Stimulated activated CD4-positive, alpha-beta T cell treated with anti-CD3 and anti-CD28 coated beads, Interleukin-4, amount 100 ng/mL, for 1 hour (primary cell): ENCODE data around the gene TNNI3K.

Experiments used
- DNase-seq: peaks from one replicate; pipeline ENCODE4 v3.0.0-alpha.2; 2020

The TNNI3K gene

DNA sequence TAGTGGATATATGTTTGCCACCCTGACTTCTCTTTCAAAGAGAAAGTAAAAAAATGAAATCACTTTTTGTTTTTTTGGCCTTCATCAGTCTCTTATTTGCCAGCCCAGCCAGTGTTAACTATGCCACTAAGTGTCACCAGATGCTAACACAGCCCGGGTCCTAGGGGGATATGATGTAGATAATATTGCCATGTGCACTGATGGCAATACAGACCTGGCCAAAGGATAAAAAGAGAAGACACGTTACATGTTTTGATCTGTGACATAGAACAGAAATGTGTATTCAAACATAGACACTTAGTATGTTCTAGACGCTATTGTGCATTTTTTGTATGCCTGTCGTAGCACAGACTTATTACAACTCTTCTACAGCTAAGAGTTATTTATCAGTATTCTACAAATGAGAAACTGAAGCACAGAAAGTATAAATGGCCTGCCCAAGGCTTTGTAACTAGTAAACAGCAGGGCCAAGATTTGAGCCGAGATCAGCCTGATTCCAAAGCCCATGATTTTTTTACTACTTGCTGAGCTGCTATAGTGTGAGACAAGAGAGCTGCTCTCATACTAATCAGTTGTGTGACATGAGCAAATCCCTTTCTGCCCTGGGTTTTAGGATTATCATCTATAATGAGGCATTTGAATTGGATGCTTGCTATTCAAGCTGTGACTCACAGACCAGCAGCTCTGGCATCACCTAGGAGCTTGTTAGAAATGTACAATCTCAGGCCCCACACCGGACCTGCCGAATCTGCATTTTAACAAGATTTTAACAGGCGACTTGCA, 270.9 kb downstream of the TNNI3K start:
- DNase-seq: no peak

DNA sequence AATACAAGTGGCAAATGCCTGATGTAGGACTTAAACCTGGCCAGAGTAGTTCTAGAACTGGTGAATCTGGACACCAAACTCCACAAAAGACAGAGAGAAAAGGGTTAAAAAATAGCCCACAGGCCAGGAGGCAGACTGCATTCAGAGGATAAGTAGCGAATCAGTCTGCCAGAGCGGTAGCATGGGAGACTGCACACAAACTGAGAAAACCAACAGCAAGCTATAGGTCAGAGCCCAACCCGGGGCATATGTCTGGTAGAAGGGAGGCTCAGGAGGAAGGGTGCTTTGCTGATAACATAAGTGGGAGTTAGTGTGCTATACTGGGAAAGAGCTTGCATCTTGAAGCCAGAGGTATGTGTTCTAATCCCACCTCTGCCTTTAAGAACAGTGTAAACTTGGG, 273.3 kb downstream of the TNNI3K start:
- no peak for DNase-seq

DNA sequence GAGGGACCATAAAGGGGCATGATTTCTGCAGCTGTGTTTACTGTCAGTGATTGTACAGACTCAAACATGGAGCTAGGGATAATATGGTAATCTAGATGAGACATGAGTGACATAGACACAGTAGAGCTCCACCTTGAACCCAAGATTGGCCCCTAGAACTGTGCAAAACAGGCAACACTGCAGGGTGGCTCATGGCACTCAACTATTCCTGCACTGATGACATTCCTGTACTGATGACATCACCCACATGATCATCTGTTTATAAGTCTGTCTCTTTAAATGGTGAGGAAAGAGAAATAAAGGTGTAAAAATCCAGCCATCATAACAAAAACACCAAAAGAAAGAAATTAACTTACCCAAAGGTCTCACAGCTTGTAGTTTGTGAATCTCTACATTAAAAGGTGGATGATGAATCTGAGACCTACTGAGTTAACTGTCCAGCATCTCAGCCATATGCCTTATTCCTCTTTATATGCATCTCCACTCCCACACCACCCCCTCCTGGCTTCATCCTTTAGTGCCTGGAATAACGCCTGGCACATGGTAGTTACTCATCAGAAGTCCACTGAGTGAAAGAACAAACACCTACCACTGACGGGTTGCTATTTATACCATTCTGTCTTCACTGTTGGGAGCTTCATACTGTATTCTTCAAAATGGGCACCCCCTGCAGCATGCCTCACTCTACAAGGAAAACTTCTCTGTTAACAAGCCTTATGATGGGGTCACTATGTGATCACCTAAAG, 277.2 kb downstream of the TNNI3K start, which contains the start of gene LRRC53:
TSS of gene LRRC53 (minus strand) at position 442 of the 746 bp plus-strand sequence. CDS start 29,262 bp downstream, outside the sequence.
- DNase-seq: no peak

DNA sequence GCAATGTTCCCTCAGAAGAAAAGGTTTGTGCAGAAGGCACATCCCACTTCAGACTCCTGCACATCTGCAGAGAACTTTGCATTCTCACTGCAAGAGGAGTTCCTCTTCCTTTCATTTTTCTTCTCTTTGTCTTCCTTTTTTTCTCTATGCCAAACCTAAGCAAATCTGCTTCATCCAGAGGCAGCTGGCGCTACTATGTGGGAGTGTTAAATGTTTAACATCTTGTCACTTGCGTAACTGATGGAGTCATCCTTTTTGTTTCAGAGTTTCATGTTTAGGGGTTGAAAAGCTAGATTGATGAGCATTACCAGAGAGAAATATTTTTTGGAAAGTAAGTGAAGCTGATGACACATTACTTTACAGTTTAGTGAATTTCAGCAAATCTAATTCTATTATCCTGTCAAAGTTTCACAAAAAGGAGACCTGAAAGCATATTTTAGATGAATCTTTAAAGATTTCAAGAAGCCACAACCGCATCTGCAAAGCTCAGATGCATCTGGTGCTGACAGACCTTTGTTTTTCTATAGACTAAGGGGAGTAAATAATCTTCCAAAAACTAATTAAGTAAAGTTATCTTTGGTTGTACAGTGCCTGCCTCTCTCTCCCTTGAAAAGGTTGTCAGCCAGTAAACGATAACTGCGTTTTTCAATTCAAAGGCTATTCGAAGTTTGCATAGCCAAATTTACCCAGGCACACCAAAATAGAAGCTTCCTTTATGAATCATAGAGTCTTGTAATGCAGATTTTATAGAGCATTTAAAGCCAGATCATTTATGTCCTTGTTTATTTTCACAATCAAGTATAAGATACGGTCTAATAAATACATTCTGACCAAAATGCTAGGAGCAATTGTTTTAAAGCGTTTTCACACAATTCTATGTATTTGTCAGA, 278.5 kb downstream of the TNNI3K start:
- DNase-seq: no peak

DNA sequence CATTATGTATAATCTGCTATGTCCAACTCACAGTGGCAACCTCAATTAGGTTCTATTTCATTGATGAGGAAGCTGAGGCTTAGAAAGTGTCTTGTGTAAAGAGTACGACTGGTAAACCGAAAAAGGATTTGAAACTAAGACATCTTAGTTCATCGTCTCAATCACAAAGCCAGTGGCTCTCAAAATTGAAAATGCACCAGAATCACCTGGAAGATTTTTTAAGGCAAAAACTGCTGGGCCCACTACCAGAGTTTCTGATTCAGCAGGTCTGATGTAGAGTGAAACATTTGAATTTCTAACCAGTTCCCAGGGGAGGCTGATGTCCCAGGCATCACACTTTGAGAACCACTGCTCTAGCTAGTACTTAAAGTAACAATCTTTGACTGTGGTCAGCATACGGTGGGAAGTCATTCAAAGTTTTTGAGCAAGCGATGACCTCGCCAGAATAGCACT, 282.4 kb downstream of the TNNI3K start:
- DNase-seq: no peak

DNA sequence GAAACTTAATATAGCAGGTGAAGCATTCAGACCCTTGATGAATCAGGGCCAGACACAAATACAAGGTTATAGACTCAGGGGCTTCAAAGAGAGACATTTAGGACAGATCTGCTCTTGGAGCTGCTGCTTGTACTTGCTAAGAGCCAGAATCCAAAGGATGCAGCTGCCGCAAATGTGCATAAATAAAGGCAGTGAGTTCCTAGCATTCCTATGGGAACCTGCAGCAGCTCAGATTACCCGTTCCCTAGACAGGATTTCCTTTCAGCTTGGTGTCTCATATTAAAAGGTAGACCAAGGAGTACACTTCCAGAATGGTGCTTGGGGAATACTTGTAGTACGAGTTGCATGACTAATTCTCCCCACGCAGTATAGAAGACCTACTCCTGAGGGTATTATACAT, 287.0 kb downstream of the TNNI3K start:
- DNase-seq: no peak

DNA sequence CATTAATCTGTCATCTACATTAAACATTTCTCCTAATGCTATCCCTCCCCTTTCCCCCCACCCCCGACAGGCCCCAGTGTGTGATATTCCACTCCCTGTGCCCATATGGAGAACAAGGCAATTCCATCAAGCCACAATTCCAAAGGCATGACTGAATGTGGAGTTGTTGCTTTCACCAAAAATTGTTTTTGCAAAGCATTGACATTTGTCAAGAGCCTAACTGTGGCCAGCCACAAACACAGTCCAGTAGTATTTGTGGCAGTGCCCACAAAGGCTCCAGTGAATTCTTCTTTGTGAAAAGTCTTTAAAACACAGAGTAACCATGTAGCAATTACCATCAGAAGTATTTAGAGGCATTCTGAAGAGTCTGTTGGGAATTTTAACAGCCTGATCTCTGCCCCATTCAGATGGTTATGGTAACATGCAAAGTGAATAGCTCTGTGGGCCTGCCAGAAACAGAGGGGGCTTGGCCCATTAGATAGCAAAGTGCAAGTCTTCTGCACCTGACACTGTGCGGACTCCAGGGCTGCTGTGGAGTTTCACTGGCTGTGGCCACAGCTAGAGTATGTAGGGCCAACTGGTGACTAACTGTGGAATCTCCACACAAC, 288.8 kb downstream of the TNNI3K start:
- DNase-seq: no peak

DNA sequence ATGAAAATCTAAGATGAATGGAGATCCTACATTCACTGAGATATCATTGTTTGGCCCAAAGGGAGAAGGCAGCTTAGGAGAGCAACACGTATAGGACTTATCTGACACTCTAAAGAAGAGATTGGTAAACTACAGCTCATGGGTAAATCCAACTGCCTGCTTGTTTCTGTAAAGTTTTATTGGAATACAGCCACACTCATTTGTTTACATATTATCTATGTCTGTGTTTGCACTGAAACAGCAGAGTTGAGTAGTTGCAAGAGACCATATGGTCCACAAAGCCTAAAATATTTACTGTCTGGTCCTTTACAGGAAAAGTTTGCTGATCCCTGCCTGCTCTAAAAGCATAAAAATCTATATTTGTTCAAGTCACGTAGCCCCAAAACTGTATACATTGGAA, 291.5 kb downstream of the TNNI3K start:
- DNase-seq: no peak

DNA sequence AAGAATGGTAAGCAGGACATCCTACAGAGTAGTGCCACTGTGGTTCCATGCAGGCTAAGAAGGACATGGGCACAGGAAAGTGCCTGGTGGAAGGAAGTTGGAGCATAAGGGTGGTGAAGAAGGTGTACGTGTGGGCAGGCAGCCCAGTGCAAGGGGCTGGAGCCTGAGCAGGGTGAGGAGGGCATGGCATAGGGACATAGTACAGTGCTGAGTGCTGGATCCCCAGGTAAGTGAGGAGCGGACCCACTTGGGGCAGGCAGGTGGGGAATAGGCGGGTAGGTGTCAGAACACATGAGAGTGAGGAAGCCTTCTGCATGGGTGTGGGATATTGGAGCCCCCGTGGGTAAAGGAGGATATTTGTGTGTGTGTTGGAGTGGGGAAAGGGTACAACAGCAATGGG, 292.9 kb downstream of the TNNI3K start:
- no peak for DNase-seq

DNA sequence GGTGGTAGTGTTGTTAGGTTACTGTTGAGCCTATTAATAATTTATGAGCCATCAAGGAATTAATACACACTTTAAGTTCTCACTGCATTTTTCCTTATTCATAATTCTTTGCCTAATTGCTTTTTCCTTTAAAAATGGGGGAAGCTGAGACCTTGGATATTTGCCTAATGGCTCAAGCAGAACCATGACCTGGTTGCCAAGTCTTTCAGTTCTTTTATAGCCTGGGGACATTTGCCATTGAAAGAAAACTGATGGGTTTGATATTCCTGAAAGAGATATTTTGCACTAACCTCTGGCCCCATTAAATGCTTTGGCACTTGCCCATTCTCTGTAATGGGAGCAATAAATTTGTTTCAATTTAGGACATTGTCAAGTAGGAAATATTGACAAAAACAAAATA, 295.7 kb downstream of the TNNI3K start:
- no peak for DNase-seq

DNA sequence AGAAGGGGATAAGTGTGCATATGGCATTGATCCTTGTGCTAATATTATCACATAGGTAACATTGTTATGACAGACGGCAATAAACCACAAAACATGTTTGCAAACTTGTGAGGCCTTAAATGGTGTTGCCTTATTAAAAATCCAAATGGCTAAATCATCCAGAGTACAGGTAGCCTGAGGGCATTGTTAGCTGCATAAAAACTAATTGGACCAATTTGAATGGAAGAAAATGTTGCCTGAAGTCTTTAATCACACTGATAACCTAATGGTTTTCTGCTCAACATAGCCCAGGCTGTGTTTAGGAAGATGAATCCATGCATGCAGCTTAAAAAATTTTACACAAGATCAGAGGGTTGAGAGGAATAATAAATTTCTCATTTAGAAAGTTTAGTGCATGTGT, 296.6 kb downstream of the TNNI3K start:
- DNase-seq: no peak

DNA sequence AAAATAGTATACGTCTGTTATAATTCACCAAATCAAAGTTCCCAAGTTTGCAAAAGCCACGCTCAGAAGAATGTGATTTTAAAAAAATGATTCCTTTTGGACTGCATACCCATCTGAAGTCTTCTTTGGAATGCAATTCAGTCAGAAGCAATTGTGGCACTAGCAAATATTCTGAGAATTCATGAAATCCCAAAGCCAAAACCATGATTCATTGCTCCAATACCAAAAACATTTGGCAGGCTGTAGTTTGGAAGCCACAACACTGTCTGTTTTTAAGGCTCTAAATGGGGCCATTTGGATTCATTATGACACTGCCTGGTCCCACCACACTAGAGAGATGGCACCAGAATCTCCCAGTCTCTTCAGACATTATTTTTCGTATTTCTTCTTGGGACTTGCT, 299.1 kb downstream of the TNNI3K start:
- DNase-seq: no peak

DNA sequence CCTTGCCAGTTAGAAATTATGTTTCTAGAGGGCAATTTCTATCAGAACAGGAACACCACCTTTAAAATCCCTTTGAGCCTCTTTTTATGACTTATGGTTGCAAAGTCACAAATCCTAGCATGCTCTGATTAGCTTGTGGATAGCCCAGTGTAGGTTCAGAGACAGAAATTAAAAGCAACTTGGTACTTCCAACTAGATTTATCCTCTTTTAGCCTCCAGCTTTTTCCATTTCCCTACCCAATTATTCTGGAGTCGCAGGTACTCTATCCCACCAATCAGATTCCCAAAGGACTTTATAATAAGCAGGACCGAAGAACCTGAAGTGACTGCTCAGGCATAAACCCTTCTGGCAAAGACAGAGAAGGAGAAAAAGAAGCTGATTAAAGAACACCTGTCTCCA, 310.6 kb downstream of the TNNI3K start:
- no peak for DNase-seq

DNA sequence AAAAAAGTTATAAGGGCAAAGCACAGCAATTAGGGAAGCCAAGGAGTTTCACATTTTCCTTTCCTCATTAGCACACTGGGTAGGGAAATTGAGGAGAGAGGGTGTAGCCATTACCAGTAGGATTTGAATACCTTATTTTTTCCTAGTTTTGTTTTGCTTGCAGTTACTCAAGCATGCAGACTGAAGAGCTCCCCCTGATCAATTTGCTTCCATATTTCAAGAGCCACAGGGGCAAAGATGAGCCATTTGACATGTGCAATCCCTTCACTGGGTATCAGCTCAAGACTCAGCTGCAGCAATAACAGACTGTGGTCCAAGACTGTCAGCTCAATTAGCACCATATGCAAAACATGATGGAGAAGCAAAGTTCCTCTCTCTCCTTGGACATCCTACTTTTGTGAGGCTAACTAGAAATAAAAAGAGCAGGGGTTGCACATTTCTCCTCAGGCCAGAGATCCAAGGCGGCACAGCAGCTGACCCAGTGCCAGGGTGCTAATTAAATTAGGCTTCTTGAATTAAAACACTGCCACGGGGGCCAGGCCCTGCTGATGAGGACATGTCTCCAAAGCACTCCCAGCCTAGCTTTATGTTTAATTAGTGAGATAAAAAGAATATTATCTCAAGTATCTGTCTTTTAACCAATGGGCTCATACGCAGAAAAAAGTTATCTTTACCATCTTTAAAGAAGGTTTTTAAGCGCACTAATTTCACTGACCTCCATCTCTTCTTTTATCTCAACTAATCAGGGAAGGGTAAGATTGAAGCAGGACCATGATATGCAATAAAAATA, 314.0 kb downstream of the TNNI3K start:
- no peak for DNase-seq

DNA sequence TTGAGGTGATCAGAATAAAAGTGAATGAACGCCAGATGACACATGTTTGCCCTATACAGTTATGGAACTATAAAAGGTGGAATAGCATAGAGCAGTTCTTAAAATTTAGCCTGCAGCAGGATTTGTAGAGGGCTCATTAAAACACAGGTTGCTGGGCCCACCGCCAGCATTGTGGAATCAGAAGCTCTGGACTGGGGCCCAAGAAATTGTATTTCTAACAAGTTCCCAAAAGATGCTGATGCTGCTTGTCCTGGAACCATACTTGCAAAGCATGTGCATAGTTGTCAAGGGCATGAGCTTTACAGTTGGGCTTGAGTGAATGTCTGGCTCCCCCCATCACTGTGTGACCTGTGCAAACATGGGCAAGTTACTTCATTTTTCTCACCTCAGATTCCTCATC, 314.7 kb downstream of the TNNI3K start:
- DNase-seq: no peak

DNA sequence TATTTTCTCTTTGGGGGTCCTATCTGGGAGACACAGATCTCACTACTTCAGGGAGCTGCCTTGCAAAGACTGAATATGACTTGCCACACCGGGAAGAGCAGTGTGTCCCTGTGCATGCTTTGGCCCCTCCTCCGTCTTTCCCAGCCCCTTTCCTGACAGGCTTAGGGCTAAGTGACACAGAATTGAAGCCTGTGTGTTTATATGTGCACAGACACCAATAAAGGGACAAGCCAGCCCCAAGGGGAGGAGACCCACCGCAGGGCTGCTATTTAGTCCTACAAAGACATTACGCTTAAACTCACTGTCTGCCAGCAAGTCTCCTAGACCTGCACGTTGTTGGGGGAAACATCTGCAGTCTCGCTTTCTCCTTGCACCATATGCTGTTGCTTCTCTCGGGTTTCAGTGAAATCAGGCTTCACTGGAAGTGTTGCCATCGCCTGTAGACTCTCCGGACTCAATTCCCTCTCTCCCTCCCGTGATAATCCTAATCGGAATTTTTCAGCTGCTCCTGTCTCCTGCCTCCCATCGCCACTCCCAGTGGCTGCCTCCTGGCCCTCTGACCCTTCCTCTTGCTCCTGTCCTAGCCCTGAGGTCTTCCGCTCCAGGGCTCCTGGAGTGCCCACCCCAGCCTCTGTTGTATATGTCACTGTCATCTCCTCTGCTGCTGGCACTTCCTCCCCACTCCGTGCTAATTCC, 335.8 kb downstream of the TNNI3K start:
- no peak for DNase-seq

DNA sequence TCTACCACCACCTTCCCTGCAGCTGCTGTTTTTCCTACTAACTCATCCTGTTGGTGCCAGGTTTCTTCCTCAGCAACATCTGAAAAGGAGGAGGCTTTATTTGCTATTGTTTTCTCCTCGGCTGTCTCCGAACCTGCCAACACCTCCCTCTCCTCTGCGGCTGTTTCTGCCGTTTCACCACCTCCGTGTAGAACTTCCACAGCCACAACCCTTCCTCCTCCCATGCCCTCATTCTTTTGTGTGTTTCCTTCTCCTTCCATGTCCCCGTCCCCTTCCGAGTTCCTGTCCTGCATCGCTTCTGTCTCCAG, 336.3 kb downstream of the TNNI3K start:
- no peak for DNase-seq

DNA sequence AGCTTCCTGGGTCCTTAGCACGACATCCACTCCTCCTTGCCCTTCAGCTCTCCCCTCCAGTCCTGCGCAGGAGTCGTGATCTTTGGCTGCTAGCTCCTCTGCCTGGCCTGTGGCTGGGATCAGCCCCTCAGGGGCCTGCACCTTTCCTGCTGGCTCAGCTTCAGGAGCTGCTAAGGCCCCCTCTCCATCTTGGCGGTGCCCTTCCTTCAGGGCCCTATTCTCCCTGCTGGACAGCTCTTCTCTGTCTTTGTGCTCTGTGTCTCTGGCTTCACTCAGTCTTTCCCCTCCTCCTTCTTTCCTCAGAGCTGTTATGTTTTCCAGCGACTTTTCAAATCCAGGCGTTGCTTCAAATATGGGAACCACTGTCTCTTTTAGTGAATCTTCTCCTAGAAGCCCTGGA, 336.7 kb downstream of the TNNI3K start:
- DNase-seq: no peak

DNA sequence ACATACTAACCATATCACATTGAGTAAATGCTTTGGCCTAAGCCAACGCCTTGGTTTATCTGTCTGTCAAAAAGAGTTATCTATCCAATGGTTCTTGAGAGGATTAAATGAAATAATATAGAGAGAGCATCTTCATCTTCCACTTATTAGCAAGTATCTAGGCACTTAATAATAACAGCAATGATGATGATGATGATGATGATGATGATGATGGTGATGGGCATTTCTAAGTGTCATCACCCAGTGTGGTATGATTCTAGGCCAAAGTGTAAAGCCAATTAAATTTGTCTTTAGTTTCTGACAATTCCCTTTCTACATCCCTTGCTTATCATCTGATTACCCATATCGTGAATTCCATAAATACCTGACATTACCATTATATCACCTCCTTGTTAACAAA, 342.9 kb downstream of the TNNI3K start:
- no peak for DNase-seq

DNA sequence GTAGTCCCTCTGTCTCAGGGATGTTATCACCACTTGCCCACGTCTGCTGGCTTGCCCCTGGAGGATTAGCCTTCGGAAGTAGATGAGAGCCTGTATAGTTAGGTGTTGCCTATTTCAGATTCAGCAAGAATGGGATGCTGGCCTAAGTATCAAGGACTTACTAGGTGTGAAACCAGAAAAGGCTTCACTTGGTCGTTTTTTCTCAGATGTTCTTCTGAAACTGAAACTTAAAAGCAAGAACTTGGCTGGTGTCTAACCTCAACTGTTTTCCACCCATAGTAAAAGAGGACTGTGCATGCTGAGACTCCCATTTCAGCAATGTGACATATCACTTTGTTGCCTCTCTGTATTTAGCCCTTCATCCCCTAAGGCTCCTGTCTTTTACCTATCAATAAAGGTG, 344.2 kb downstream of the TNNI3K start:
- no peak for DNase-seq

DNA sequence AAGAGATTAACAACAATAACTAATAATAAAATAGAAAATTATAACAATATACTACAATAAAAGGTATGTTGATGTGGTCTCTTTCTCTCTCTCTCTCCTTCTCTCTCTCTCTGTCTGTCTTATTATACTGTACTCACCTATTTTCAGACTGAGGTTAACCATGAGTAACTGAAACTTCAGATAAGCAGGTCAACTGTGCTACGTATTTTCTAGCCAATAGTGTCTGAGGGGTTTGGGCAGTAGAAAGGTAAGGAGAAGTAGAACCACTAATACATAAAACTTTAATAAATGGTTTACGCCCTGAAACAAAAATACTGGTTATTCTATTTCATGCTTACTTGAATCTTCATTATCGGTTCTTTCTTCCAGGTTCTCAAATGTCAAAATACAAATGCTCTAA, 348.2 kb downstream of the TNNI3K start:
- no peak for DNase-seq

DNA sequence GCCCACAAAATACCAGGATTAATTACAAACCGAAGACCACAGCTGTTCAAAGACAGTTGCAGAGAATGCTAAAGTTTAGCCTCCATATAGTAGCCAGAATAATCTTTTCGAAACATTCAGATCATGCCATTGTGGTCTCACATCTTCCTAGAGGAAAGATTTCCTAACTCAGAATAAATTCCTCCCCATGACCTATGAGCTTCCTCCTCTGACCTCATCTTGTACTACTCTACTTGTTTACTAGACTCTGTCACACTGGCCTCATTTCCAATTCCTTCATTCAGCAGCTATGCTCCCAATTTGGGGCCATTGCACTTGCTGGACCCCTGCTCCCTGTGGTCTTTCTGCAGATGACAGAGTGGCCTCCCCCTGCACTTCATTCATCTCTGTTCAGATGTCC, 349.0 kb downstream of the TNNI3K start:
- no peak for DNase-seq
